GM18861 (cell line): ENCODE results near the gene PLCL1.

Experiments used
- ATAC-seq: cut with Tn5 transposase; IDR thresholded peaks from one replicate; pipeline ENCODE4 v1.9.1; 2021; ENCODE audit not compliant: unreplicated experiment

Gene PLCL1

GRCh38 chr2:198101688-198102087 is 297.3 kb downstream of the PLCL1 start:
- no peak for ATAC-seq

DNA sequence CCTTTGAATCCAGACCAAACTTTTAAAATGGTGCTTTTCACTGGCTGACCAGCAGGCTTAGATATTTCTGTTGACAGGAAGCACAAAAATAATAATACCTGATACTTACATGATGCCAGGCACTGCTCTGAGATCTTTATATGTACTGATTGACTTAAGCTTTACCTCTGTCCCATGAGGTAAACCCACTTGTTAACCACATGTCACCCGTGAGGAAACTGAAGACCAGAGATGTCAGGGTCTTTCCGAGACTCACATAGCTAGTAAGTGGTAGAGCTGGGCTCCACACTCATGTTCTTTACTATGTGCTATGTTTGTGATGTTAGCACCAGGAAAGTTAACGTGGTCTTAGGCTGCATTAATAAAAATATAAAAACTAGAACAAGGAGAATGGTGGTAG is 297.7 kb downstream of the PLCL1 start:
- no peak for ATAC-seq

- ATAC-seq: no peak
Observed at GRCh38 chr2:198102856-198103255, 298.5 kb downstream of the PLCL1 start.

DNA sequence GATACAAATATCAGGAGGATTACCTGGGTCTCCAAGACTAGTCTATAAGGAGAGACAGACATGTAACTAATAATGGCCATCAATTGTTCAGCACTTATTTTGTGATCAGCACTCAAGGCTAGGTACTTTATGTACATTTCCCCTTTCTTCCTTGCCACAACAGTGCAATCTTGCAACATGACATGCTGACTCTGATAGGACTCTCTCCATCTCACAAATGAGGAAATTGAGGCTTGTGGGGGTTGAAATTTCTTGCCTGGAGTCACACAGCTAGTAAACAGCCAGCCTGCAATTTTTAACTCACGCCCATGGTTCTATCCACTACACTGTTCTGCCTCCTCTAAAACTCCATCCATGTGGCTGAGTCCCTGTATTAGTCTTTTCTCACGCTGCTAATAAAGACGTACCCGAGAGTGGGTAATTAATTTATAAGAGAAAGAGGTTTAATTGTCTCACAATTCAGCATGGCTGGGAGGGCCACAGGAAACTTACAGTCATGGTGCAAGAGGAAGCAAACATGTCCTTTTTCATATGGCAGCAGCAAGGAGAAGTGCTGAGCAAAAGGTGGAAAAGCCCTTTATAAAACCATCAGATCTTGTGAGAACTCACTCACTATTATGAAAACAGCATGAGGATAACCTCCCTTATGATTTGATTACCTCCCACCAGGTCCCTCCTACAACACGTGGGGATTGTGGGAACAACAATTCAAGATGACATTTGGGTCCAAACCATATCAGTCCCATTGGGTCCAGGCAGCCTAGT is 302.4 kb downstream of the PLCL1 start:
- no peak for ATAC-seq

DNA sequence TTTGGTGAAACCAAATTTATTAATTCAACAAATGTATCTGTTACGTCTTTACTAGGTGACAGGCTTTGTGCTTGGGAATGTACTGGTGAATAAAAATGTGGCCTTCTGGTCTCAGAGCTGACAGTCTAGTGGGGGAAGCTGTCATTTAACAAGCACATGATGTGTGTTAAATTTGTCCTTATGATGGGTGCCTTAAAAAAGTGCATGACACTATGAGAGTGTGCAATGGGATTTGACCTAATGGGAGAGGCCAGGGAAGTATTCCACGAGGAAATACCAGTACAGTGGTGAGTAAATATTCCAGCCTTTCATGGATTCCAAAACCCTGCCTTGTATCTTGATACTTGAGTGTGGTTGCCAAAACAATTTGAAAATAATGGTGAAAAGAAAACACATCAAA is 308.9 kb downstream of the PLCL1 start:
- ATAC-seq: no peak

- no peak for ATAC-seq
Observed at GRCh38 chr2:198114064-198114463, 309.7 kb downstream of the PLCL1 start.

DNA sequence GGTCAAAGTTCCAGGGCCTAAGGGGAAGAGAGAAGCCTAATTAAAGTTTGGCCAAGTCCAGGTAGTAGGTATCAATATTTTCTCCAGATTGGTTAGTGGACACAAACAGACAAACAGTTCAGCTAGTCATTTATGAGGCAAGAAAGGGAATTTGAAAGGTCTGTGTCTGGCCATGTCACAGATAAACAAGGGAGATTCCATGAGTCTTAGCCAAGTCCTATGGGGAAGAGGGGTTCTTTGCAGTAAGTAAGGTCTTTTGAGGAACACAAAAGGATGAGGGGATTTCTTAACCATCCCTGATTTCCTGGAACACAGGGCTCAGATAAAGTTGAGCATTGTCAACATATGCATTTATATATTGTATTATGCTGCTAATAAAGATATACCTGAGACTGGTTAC is 310.8 kb downstream of the PLCL1 start:
- no peak for ATAC-seq

DNA sequence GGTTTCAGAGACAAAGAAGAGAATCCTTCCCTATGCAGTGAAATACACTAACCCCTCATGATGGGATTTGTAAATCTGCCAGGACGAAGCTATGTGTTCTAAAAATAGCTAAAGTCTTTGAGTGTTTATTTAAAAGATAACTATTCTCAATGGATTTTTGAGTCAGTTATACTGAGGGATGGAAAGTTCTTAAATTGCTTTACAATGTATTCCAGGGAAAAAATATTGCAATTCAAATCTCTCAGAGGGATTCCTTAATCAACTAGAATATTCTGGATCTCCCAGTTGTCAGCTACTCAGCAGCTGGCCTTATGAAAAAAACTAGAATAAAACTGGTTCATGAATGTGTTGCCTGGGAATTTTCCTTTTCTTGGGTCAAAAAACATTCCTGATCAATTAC is 312.4 kb downstream of the PLCL1 start:
- ATAC-seq: no peak

- ATAC-seq: no peak
Observed at GRCh38 chr2:198117406-198118041, 313.1 kb downstream of the PLCL1 start.

- peak; percentile 67 for ATAC-seq
Observed at GRCh38 chr2:198127627-198128026, 323.2 kb downstream of the PLCL1 start.

DNA sequence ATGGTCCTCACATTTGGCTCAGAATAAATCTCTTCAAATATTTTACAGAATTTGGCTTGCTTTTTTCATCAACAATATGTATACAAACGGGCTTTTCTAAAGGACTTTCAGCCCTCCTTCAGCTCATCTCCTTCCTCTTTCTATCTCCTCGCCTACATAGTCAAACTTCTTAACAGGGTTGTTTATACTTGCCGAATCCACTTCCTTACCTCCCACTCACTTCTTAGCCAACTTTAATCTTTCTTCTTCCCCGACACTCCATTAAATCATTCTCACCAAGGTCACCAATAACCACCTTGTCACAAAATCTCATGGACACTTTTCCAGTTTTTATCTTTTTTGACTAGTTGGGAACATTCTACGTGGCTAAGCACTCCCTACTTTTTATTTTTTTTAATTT is 325.2 kb downstream of the PLCL1 start:
- no peak for ATAC-seq

DNA sequence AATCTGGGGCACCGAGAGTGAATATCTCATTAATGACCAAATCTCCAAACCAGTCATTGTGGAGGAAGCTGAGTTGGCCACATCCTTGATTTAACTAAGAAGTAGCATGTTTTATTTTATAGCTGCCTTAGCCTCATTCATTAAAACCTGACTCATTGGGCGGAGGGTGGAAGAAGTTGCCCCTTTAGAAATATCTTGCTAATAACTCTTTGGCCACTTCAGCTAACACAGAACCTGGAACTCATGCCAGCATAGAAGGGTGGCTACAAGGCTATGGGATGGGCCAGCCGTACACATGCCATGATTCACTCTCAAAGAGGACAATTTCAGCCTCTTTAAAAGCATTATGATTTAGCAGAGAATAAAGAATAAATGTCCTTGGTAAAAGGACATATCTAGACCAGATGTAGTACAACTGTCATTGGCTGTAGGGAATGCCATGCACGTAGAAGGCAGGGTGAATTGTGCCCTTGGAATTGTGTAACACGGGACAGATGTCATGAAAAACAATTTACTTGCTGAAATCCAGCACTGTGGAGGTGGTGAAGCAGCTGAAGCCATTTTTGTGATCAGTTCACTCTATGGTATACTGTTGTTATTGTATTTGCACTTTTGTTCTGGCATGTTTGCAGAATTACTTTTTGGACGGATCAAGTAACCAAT is 330.0 kb downstream of the PLCL1 start:
- ATAC-seq: no peak

DNA sequence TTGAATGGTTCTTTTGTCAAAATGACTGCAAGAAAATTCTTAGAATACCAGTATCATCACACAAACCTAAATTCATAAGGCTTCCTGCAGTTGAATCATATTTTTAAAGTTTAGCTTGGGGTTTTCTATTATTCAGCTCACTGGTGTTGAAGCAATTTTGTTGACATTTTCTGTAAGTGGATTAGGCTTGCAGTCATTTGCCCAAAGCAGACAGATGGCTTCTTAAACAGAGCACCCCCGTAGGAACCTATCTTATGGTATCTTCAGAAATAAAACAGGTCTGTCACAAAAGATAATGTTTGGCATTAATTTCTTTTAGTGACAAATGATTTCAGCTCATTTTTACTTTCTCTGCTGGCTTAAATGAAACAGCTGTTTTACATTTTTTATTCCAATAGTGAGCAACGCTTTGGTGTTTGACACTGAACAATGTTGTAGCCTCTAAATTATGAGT is 331.1 kb downstream of the PLCL1 start:
- ATAC-seq: no peak

GRCh38 chr2:198136142-198136541 is 331.7 kb downstream of the PLCL1 start:
- ATAC-seq: no peak

DNA sequence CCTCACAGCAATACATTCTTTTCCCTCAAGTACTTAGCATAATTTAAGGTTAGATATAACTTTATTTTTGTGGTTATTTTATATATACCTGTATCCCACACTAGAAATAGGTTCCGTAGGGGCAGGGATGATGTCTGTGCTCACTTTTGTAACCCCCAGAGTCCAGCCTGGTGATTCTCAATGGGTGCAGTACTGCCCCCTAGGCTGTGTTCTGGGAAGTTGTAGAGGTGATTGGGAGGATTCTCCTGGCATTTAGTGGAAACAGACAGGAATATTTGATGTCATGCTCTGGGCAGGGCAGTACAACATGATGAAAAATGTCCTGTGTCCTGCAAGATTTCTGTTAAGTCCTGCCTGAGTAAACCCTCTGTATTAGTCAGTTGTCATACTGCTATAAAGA is 333.3 kb downstream of the PLCL1 start:
- ATAC-seq: no peak

DNA sequence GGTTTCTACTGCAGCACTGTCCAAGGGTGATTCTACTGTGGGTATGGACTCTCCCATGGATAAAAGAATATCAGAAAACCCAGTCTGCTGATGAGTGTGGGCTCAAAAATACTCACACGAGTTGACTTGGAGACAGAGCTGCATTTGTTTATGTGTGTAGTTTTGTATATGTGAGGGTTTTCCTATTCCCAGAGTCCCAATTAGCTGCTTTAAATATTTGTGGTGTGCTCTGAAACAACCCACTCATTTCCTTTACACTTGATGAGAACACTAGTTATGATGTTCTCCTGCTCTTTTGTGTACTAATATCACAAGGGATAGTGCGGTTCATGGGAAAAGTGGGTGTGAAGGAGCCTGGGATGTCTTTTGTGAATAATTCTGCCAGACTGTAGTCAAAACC is 337.3 kb downstream of the PLCL1 start:
- no peak for ATAC-seq

GRCh38 chr2:198143156-198143555 is 338.8 kb downstream of the PLCL1 start:
- ATAC-seq: no peak

- ATAC-seq: no peak
Observed at GRCh38 chr2:198143793-198144192, 339.4 kb downstream of the PLCL1 start.

- ATAC-seq: no peak
Observed at GRCh38 chr2:198144660-198145059, 340.3 kb downstream of the PLCL1 start.

DNA sequence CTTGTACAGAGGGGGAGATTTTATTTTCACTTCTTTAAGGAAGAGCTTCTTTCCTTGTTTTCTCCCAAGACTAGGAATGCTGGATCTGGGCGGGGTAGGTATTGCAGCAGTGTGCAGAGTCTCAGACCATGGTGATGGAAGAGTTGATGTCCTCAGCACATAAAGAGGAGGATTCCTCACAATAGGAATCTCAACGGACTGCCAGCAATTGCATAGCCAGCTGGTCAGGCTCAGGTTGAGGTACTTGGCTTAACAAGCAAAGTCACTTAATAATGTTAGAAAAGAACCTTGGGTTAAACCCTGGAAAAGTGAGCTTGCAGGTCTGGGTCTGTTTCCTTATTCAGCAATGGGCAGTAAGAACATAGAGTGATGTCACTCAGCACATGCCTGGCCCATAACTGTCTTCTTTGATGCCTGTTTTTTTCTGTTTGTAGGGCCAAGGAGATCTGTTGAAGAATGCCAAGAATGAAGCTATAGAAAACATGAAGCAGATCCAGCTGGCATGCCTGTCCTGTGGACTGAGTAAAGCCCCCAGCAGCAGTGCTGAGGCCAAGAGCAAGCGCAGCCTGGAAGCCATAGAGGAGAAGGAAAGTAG is 342.1 kb downstream of the PLCL1 start:
- no peak for ATAC-seq

DNA sequence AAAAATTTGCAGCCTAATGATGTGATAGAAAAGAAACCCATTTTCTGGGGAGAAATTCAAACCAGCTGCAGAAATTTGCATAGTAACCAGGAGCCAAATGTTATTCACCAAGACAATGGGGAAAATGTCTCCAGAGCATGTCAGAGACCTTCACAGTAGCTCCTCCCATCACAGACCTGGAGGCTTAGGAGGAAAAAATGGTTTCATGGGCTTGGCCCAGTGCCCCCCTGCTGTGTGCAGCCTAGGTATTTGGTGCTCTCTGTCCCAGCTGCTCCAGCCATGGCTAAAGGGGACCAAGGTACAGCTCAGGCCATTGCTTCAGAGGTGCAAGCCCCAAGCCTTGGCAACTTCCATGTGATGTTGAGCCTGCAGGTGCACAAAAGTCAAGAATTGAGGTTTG is 352.9 kb downstream of the PLCL1 start:
- ATAC-seq: no peak

DNA sequence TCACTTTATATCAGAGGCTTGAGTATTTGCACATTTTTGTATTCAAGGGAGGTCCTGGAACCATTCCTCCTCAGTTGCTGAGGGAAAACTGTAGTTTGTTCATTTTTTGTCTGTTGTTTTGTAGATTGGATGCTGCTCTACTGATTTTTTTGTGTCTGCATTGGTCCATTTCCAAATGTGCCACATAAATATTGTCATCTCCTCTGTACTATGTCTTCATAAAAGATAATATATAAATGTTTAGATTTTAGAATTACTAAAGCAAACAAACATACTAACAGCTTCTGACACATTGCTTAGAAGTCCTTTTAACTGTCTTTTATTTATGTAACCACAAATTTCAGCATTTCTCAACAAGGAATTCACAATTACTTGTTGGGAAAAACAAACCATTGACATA is 356.8 kb downstream of the PLCL1 start:
- no peak for ATAC-seq
